Hippocampal formation (tissue), 2 donors: Measurements from ENCODE around the gene POLR3A.
A peak's percentile ranks its signal among the peaks of the same experiment; 100 is the strongest.
"Not testable (repeated sequence)": the region's sequence is repeated elsewhere in the genome, so short reads cannot be mapped to it uniquely, and the experiment has no call there.

ENCODE experiments used
- DNase-seq, 2 donors: peaks; one replicate each; lab custom pipeline; 2025; lab: John Stamatoyannopoulos, UW

POLR3A gene

GRCh38 chr10:78019264-78019663 is 10.1 kb downstream of the POLR3A start:
- no peak for DNase-seq

- no peak for DNase-seq
Observed at GRCh38 chr10:78017856-78018255, 11.5 kb downstream of the POLR3A start.

- no peak for DNase-seq
Observed at GRCh38 chr10:78015546-78015945, 13.8 kb downstream of the POLR3A start.

GRCh38 chr10:78013564-78013963 is 15.8 kb downstream of the POLR3A start:
- no peak for DNase-seq

GRCh38 chr10:78011065-78011464 is 18.2 kb downstream of the POLR3A start:
- DNase-seq = no peak

- no peak for DNase-seq
Observed at GRCh38 chr10:78010278-78010677, 19.0 kb downstream of the POLR3A start.

GRCh38 chr10:78009662-78010061 is 19.7 kb downstream of the POLR3A start:
- no peak for DNase-seq

- no peak for DNase-seq
Observed at GRCh38 chr10:78007172-78007571, 22.1 kb downstream of the POLR3A start.

GRCh38 chr10:78004215-78005026 is 24.9 kb downstream of the POLR3A start:
- no peak for DNase-seq

- DNase-seq = no peak
Observed at GRCh38 chr10:78002541-78003288, 26.6 kb downstream of the POLR3A start.

- DNase-seq = no peak
Observed at GRCh38 chr10:78000956-78001472, 28.3 kb downstream of the POLR3A start.

- no peak for DNase-seq
Observed at GRCh38 chr10:78000206-78000605, 29.1 kb downstream of the POLR3A start.

- not testable (repeated sequence) for DNase-seq
Observed at GRCh38 chr10:77998780-77999179, 30.5 kb downstream of the POLR3A start.

GRCh38 chr10:77993620-77994019 is 35.7 kb downstream of the POLR3A start:
- no peak for DNase-seq

GRCh38 chr10:77989081-77989724 is 40.1 kb downstream of the POLR3A start:
- DNase-seq = peak in 1 of 2 donors; percentile 15

- no peak for DNase-seq
Observed at GRCh38 chr10:77987671-77988255, 41.6 kb downstream of the POLR3A start.

- no peak for DNase-seq
Observed at GRCh38 chr10:77984986-77985385, 44.3 kb downstream of the POLR3A start.

- no peak for DNase-seq
Observed at GRCh38 chr10:77983384-77984341, 45.7 kb downstream of the POLR3A start.

- DNase-seq = no peak
Observed at GRCh38 chr10:77981281-77981680, 48.0 kb downstream of the POLR3A start.

- no peak for DNase-seq
Observed at GRCh38 chr10:77979221-77979620, 50.1 kb downstream of the POLR3A start.

GRCh38 chr10:77978360-77978759 is 51.0 kb downstream of the POLR3A start:
- DNase-seq = no peak
